SK-MEL-5 (cell line): ENCODE measurements around the gene ITGB1BP1. TPM values are rescaled to one million over a fixed set of nuclear protein-coding genes. Genes with fewer than 3 reads are reported as not detected.
A peak's percentile ranks its signal among the peaks of the same experiment; 100 is the strongest.

Source experiments
- DNase-seq: peaks from one replicate; pipeline ENCODE4 v3.0.0-alpha.2; 2016; ENCODE audit warnings: low read depth, low spot score
- in situ Hi-C: cut with HindIII; loops from 2 replicates; pipeline ENCODE4 v1.10.0; 2016; ENCODE audit warnings: low sequenced_read_pairs, high pct_unique_total_duplicates, low pct_unique_long_range_greater_than_20kb
- total RNA-seq: library from RNA; depleted of rRNA; stranded (reverse); fragments of >200 nt; shearing (Covaris generic); gene quantifications from 2 replicates; pipeline ENCODE4 v1.2.3, GENCODE V29; 2014

ITGB1BP1 gene
- total RNA-seq, 1 experiment from 2014 or later = 91.0 TPM

GRCh38 chr2:9434489-9434888 is 11.2 kb upstream of the ITGB1BP1 start:
- in situ Hi-C loops = no loop called here
- DNase-seq = no peak

GRCh38 chr2:9430316-9431293 is 7.3 kb upstream of the ITGB1BP1 start:
- DNase-seq = no peak
- in situ Hi-C loops = no loop called here

- in situ Hi-C loops = no loop called here
Observed at GRCh38 chr2:9428965-9429577, 5.7 kb upstream of the ITGB1BP1 start.

GRCh38 chr2:9424447-9425164 is 1.3 kb upstream of the ITGB1BP1 start:
- no peak for DNase-seq
- in situ Hi-C loops = no loop called here

More at GRCh38 chr2:9428965-9429577, 5.7 kb upstream of the ITGB1BP1 start:
- no peak for DNase-seq

DNA sequence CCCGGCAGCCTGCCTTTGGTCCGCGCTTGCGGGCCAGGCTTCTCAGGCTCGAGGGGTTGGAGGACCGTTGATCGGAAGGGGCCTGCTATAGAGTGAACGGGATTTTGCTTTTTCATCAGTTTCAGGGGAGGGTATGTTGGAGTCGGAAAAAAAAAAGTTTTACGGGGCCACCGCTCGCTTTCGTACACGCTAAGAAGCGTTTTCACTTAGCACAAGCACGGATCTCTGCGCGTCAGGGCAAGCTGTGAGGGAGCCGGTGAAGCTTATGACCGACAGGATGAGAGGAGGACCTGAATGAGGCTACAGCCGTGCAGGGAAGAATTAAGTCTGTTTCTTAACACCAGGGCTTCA is 569 bp upstream of the ITGB1BP1 start:
- in situ Hi-C loops = no loop called here
- no peak for DNase-seq

DNA sequence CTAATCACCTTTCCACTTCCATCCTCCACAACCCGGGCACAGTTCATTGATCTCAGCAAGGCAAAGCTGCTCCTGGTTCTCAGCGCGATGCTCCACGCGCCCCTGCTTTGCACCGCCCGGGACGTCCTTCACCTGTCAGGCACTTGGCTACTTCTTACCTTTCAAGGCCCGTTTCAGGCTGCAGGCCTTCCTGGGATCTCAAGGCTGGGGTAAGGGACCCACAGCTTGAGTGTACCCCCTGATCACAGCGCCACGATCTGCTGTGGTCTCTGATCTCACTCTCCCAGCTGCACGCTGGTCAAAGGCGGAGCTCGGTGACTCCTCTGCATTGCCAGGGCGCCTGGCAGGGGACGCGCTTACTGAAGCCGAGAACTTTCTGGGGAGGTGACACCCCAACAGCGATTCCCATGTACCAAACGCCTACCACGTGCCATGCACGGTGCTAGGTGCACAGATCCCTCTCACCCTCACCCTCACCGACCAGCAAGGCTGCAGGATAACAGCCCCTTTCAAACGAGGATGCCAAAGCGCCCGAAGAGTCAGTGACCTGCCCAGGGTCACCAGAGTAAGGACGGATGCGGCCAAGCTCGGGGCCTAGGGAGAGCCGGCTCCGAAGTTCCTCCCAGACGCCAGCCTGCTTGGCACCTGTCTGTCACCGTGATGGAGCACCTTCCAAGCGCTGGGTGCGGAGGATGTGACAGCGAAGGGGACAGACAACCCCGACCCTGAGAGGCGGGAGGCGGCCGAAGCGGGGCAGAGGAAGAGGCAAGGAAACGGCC is 818 bp downstream of the ITGB1BP1 start:
- DNase-seq = peak; percentile 26
- in situ Hi-C loops = no loop called here

DNA sequence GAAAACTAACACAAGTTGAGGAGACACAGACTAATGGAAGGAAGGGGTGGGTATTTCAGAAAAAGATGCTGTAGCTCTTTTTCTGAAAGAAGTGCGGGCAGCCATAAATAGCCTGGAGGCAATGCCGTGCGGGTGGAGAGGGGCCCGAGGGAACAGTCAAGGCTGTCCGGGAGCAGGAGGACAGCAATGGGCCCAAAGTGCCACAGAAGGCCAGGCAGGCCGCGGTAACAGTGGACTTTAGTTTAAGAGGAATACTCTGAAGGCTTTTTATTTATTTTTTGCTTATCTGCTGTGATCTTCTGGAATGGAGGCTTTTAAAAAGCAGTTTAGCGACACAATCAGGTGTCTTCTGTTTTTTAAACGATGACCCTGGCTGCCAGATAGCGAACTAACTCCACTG is 2.8 kb downstream of the ITGB1BP1 start:
- in situ Hi-C loops = no loop called here
- DNase-seq = no peak

- in situ Hi-C loops = no loop called here
- peak; percentile 80 for DNase-seq
Observed at GRCh38 chr2:9419541-9419940, 3.8 kb downstream of the ITGB1BP1 start.

DNA sequence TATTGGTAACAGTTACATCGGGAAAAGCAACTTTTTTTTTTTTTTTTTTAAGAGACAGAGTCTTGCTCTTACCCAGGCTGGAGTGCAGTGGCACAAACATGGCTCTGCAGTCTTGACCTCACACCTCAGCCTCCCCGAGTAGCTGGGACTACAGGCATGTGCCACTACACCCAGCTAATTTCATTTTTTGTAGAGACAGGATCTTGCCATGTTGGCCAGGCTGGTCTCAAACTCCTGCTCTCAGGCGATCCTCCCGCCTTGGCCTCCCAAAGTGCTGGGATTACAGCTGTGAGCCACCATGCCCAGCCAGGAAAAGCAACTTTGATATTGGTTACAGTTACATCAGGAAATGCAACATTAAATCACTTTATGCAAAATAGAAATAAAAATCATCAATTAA is 4.6 kb downstream of the ITGB1BP1 start:
- no peak for DNase-seq
- in situ Hi-C loops = no loop called here

GRCh38 chr2:9417725-9418124 is 5.6 kb downstream of the ITGB1BP1 start:
- no peak for DNase-seq
- in situ Hi-C loops = no loop called here

- no peak for DNase-seq
- in situ Hi-C loops = no loop called here
Observed at GRCh38 chr2:9416962-9417316, 6.4 kb downstream of the ITGB1BP1 start.

DNA sequence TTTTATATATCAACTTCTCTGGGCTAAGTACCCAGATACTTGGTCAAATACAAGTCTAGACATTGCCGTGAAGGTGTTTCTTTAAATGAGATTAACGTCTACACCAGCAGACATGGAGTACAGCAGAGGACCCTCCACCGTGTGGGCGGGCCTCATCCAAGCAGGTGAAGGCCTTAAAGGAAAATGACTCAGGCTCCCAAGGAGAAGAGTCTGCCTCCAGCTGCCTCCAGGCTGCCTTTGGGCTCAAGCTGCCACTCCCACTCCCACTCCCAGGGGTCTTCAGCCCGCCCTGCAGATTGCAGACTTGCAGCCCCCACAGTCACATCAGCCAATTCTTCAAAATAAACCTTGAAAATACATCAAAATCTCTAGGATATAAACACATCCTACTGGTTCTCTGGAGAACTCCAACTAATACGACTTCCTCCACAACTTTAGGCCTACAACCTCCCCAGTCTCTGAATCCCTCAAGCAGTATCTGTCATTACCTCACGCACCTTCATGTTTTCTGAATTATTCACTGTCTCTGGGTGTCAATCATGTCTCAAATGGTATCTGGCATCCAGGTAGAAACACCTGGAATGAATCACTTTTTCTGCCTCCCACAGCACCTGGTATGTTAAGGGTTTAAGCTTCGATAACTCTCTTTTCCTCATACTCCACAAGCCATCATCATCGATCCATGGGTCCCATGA is 6.9 kb downstream of the ITGB1BP1 start:
- in situ Hi-C loops = no loop called here
- DNase-seq = no peak

- in situ Hi-C loops = no loop called here
- DNase-seq = no peak
Observed at GRCh38 chr2:9415516-9416169, 7.7 kb downstream of the ITGB1BP1 start.

GRCh38 chr2:9412781-9413180 is 10.5 kb downstream of the ITGB1BP1 start:
- no peak for DNase-seq
- in situ Hi-C loops = no loop called here

GRCh38 chr2:9410108-9410507 is 13.2 kb downstream of the ITGB1BP1 start:
- in situ Hi-C loops = no loop called here
- no peak for DNase-seq

DNA sequence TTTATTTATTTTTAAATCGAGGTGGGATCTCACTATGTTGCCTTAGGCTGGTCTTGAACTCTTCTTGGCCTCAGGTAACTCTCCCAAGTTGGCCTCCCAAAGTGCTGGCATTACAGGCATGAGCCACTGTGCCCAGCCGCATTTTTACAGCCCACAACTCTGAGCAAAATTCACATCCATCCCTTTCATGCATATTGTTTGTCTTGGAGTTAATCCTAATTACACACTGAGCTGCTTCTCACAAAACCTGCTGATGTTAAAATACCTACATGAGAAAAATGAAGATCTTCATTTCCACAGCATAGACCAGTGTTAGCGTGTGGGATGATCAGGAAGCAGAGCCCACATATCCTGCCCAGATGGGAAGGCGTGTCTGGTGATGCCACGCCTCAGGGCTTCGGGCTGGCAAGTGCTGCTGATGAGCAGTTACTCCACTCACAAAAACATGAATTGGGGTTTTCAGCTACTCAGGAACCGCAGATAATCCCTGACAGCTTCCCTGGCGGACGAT is 14.6 kb downstream of the ITGB1BP1 start:
- DNase-seq = no peak
- in situ Hi-C loops = no loop called here

GRCh38 chr2:9407363-9407811 is 15.9 kb downstream of the ITGB1BP1 start:
- in situ Hi-C loops = no loop called here
- no peak for DNase-seq
